PC-9 (cell line): ENCODE measurements around the gene GAS5.

Experiments used
- EZH2 ChIP-seq: fragments of 200-600 bp; sonication (generic); IDR thresholded peaks from 2 replicates; pipeline ENCODE4 v1.8.0; 2017; ENCODE audit warnings: antibody characterized with exemption, low read depth
- TF ChIP-seq, protein P1 (sequence below): fragments of 200-600 bp; sonication (generic); conservative IDR thresholded peaks from 2 replicates; pipeline ENCODE4 v1.6.1; 2017; ENCODE audit warnings: mixed run types, antibody characterized with exemption, mild to moderate bottlenecking, moderate library complexity

DNA sequence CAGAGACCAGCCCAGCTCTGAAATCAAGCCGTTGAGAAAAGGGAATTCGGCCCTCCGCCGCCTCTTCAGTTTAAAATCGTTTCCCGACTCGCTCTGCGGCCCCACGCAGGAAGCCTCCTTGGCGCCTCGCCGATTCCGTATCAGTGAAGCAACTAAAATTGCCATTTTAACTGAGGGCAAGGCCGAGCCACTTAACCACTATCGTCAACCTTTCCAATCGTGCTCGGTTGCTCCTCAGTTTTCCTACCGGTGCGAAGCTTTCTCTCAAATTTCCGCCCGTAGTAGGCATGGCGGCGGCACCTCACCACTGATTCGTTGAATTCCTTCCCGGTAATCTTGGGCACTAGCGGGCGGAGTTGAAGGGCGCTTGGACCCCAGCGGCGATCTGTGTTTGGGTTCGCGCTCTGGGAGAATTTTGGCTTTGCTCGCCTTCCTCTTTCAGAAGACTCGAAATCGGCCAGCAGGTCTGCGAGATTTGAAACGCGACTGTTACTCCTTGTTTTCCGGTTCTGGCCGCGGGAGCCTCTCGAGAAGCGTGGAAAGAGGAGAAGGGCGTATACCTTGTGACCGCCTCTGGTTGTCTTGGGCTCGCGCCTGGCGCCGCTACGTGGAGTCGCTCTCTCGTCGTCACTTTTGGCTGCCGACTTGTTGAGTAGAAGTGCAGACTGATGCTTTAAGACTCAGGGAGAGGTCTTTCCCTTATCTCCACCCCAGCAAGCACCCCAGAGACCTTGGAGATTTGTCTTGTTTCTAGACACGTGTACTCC is 43.3 kb downstream of the GAS5 start, which contains the start of the genes CENPL and DARS2:
- no peak for TF ChIP-seq EZH2
- TF ChIP-seq, protein P1, sequence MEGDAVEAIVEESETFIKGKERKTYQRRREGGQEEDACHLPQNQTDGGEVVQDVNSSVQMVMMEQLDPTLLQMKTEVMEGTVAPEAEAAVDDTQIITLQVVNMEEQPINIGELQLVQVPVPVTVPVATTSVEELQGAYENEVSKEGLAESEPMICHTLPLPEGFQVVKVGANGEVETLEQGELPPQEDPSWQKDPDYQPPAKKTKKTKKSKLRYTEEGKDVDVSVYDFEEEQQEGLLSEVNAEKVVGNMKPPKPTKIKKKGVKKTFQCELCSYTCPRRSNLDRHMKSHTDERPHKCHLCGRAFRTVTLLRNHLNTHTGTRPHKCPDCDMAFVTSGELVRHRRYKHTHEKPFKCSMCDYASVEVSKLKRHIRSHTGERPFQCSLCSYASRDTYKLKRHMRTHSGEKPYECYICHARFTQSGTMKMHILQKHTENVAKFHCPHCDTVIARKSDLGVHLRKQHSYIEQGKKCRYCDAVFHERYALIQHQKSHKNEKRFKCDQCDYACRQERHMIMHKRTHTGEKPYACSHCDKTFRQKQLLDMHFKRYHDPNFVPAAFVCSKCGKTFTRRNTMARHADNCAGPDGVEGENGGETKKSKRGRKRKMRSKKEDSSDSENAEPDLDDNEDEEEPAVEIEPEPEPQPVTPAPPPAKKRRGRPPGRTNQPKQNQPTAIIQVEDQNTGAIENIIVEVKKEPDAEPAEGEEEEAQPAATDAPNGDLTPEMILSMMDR, result no peak
